HG02642 (cell line): ENCODE measurements around the gene STUB1.

Source experiments
- ATAC-seq: cut with Tn5 transposase; IDR thresholded peaks from one replicate; pipeline ENCODE4 v1.9.1; 2021; ENCODE audit warnings: mild to moderate bottlenecking; ENCODE audit not compliant: unreplicated experiment, poor library complexity

The STUB1 gene

GRCh38 chr16:679814-680624, at the start of gene STUB1:
STUB1 (plus strand) TSS chr16:680410; CDS start chr16:680526, 116 bp downstream.
- ATAC-seq = peak; percentile 39

GRCh38 chr16:630815-631405, 49.3 kb upstream of the STUB1 start, which contains the start of gene WFIKKN1:
WFIKKN1 (plus strand) TSS chr16:630985; CDS start chr16:631254, 269 bp downstream.
- ATAC-seq = no peak

- ATAC-seq = no peak
Observed at GRCh38 chr16:631808-632358, 48.3 kb upstream of the STUB1 start.

GRCh38 chr16:632486-633335, 47.5 kb upstream of the STUB1 start:
- no peak for ATAC-seq

DNA sequence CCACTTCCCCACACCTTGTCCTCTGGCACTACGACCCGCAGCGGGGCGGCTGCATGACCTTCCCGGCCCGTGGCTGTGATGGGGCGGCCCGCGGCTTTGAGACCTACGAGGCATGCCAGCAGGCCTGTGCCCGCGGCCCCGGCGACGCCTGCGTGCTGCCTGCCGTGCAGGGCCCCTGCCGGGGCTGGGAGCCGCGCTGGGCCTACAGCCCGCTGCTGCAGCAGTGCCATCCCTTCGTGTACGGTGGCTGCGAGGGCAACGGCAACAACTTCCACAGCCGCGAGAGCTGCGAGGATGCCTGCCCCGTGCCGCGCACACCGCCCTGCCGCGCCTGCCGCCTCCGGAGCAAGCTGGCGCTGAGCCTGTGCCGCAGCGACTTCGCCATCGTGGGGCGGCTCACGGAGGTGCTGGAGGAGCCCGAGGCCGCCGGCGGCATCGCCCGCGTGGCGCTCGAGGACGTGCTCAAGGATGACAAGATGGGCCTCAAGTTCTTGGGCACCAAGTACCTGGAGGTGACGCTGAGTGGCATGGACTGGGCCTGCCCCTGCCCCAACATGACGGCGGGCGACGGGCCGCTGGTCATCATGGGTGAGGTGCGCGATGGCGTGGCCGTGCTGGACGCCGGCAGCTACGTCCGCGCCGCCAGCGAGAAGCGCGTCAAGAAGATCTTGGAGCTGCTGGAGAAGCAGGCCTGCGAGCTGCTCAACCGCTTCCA, 46.7 kb upstream of the STUB1 start:
- no peak for ATAC-seq

- no peak for ATAC-seq
Observed at GRCh38 chr16:634051-634670, 46.0 kb upstream of the STUB1 start.

DNA sequence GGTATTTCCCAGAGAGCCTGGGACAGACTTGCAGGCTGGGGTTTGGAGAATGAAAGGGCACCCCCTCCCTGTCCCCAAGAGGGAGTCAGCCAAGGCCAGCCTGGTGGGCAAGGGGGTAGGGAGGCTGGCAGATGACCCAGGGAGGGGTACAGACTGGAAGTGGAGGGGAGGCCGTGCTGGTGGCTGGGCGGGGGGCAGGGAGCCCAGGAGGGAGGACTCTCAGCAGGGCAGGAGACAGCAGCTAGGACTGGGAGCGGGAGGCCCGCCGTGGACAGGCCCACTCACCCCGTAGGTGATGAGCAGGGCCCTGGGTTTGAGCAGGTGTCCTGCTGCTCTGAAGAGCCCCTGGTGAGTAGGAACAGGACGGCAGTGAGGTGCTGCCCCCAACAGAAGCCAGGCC, 45.2 kb upstream of the STUB1 start:
- ATAC-seq = no peak

DNA sequence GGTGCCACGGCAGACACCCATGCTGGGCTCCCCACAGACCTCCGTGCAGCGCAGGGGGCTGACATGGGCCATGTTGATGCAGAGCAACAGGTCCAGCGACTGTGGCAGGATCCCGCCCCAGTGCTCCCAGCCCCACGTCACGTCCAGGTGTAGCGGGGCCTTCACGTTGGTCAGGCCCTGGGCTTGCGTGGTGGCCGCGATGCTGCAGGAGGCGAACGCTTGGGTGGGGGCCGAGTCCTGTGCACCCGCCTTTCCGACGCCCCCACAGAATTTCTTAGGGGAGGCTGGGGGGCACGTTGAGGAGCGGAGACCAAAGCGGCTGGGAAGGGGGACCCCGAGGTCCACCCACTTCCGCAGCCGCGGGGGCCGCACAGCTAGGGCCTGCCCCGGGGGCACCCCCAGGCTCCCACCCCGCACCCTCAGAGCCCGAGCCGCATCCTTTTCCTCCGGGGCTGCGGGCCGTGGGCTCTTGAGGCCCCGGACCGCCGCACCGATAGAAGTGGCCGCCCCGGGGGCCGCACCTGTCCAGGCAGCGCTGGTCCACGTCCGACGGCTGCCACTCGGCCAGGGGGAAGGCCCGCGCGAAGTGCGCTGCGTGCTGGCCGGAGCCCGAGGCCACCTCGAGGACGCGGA, 44.5 kb upstream of the STUB1 start:
- ATAC-seq = peak; percentile 12

- ATAC-seq = peak; percentile 77
Observed at GRCh38 chr16:636206-637080, 43.8 kb upstream of the STUB1 start, which contains the start of gene METTL26. METTL26 (minus strand) TSS chr16:636305; CDS start chr16:636290, 15 bp downstream.

DNA sequence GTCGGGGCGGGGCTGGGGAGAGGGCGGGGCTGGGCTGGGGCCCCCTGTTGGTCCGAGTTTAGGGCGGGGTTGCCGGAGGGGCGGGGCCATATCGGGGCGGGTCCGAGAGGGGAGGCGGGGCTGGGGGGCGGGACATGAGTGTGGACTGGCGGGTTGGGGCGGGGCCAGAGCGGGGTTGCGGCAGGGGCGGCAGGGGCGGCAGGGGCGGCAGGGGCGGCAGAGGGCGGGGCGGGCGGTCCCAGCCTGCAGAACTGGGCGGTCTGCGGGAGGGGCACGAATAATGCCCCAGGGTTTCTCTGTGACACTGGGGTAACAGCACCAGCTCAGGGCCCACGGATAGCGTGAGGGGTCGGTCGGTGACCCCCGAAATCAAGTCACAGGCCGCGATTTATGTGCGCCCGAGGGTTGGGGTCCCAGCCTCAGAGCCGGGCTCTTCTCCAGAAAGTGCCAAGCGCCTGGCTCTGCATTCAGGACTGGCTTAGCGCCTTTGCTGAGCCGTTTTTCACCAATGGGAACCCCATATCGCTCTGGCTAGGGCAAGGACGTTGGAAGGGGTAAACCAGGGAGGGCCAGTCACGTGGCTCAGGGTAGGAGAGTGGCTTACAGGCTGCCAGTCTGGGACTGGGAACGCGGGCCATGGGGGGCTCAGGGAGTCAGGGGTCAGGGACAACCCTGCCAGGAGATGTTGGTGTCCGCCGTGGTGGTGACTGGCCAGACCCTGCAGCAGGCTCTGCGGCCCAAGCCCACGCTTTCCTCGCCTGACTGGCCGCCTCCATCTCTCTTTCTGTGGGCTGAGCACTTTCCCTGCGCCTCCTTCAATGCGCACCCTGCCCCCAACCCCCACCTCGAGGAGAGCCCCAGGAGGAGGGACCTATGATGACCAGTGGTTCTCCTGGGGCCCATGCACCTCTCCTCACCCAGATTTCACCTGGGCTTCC, 42.9 kb upstream of the STUB1 start:
- ATAC-seq = no peak

- ATAC-seq = no peak
Observed at GRCh38 chr16:638034-638543, 42.1 kb upstream of the STUB1 start.

DNA sequence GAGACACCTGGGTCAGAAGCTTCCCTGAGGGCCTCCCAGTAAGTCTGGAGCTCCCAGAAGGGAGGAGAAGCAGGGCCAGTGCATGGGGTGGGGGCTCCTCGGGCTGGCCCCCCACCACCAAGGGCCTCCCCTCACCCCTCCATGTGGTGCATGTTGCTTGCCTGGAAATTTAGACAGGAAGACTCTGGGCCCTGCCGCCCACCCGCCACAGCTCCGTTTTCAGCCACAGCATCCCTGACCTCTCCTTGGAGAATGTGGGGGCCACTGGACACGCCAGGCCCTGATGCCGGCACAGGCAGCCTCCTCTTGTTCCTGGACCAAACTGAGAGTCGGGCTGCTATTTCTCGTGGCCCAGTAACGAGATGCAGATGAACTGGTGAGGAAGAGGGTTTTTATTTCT, 41.4 kb upstream of the STUB1 start:
- ATAC-seq = no peak

GRCh38 chr16:640614-641013, 39.6 kb upstream of the STUB1 start:
- no peak for ATAC-seq

DNA sequence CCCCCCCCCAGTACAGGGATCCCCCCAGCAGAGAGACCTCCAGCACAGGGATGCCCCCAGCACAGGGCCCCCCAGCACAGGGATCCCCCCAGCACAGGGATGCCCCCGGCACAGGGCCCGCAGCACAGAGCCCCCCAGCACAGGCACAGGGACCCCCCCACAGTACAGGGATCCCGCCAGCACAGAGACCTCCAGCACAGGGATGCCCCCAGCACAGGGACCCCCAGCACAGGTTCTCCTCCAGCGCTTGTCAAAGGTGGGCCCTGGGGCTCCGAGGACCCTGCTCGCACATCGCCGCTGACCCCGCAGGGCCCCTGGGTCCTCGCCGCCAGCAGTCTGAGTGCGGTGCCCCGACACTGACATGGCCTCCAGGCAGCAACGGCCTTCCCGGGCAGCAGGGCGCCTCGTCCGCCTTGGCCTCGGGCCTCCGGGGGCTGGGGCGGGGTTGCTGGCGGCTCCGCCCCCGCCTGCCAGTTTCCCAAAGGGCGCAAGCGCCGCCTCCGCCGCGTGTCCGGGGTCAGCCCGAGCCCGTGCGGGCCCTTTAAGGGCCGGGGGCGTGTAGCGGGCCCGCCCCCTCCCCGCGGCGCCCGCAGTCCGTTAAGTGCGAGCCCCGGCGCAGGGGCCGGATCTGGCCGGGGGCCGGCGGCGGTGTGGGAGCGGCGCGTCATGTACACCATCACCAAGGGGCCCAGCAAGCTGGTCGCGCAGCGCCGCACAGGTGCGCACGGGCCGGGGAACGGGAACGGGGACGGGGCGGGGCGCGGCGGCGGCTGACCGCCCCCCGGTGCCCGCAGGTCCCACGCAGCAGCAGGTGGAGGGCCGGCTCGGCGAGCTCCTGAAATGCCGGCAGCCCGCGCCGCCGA, 38.7 kb upstream of the STUB1 start, which contains the start of gene MCRIP2:
Gene MCRIP2, plus strand, starts transcription at position 503 of the 863 bp plus-strand sequence. Its CDS starts 164 bp downstream, at position 667.
- ATAC-seq = peak; percentile 50

DNA sequence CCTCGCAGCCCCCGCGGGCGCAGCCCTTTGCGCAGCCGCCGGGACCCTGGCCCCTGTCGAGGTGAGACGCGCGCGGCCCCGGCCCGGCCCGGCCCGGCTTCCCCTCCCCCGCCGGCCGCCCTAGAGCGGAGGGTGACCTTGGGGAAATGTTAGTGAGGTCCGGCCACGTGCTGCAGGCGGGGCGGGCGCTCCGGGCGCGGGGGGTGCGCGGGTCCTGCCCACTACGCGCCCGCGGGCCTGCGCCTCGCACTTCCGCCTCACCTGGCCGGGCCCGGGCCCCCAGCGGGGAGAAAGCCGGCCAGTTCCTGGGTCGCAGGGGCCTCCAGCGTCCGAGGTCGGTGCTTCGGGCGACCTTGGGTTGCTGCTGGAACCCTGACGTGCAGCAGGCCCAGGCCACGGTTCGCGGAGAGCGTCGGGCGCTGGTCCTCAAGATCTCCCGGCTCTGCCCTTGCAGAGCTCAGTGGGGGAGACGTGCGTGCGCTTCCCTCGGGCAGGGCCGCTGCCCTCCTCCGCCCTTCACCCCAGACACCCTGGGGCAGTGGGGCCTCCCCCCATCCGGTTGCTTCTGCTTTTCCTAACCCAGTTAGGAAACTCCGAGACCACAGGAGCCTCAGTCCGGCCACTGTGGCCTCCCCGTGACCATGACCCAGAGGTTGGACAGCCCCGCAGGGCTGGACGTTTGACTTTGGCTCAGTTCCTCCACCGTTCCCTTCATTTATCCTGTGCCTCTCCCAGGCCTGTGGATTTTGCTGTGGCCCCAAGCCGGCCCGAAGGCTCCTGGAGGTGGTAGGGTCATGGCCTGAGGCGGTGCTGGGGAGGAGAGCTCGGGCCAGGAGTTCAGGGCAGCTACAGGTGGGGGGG, 37.8 kb upstream of the STUB1 start:
- ATAC-seq = peak; percentile 47
